CD4-positive, alpha-beta T cell (primary cell): ENCODE data around the gene EMB. TPM values are rescaled to one million over a fixed set of nuclear protein-coding genes. Genes with fewer than 3 reads are reported as not detected.
"Not testable (repeated sequence)": the region's sequence is repeated elsewhere in the genome, so short reads cannot be mapped to it uniquely, and the experiment has no call there.

ENCODE experiments used
- ATAC-seq: fragments of 200-7000 bp; cut with Tn5 transposase; one replicate; pipeline ENCODE4 v1.10.0; 2022; ENCODE audit warnings: mild to moderate bottlenecking; ENCODE audit not compliant: poor library complexity
- CTCF ChIA-PET: fragments of 350-600 bp; sonication (Branson Sonifier 250); formaldehyde crosslinking; loops from one replicate; lab custom pipeline; 2021; ENCODE audit warnings: antibody characterized with exemption, inconsistent platforms; lab: Charles Lee
- POLR2A ChIA-PET: fragments of 350-600 bp; sonication (Branson Sonifier 250); formaldehyde crosslinking; loops from one replicate; lab custom pipeline; 2021; ENCODE audit warnings: antibody characterized with exemption, inconsistent platforms; lab: Charles Lee
- DNase-seq, 14 experiments: peaks; one replicate each; pipeline ENCODE4 v3.0.0-alpha.2; 2013 to 2020; ENCODE audit warnings: mixed read lengths in 2 of 14
- H3K27ac ChIP-seq, 2 donors: one replicate each; pipeline versions ENCODE4 v1.5.1 to v1.7.0; 2013; ENCODE audit warnings: low read length in 2 of 2, low read depth in 1 of 2, mild to moderate bottlenecking in 1 of 2
- H3K27me3 ChIP-seq, 2 experiments: 1 replicate in 1 of 2; 2 replicates in 1 of 2; pipeline versions ENCODE4 v1.6.1 to v1.7.0; 2013; ENCODE audit warnings: low read length in 2 of 2, control low read depth in 1 of 2, mild to moderate bottlenecking in 1 of 2, moderate library complexity in 1 of 2; ENCODE audit not compliant: insufficient read depth in 2 of 2, control insufficient read depth in 1 of 2
- H3K36me3 ChIP-seq: one replicate; pipeline ENCODE4 v1.6.1; 2013; ENCODE audit warnings: low read length, control low read depth; ENCODE audit not compliant: insufficient read depth
- H3K4me1 ChIP-seq: one replicate; pipeline ENCODE4 v1.6.1; 2013; ENCODE audit warnings: low read length, control low read depth; ENCODE audit not compliant: insufficient read depth
- H3K4me3 ChIP-seq: one replicate; pipeline ENCODE4 v1.5.1; 2013; ENCODE audit warnings: mild to moderate bottlenecking, low read length, moderate library complexity
- H3K9me3 ChIP-seq, 2 experiments: 1 replicate in 1 of 2; 2 replicates in 1 of 2; pipeline versions ENCODE4 v1.6.1 to v1.7.0; 2013; ENCODE audit warnings: low read length in 2 of 2, mild to moderate bottlenecking in 2 of 2, control low read depth in 1 of 2, moderate library complexity in 1 of 2; ENCODE audit not compliant: control insufficient read depth in 1 of 2, insufficient read depth in 1 of 2
- H3K27ac Mint-ChIP-seq: one replicate; pipeline ENCODE4 v1.8.0; 2020; ENCODE audit warnings: mixed read lengths
- H3K27me3 Mint-ChIP-seq: one replicate; pipeline ENCODE4 v1.8.0; 2021; ENCODE audit warnings: mixed read lengths
- H3K36me3 Mint-ChIP-seq: one replicate; pipeline ENCODE4 v1.8.0; 2021; ENCODE audit warnings: low read depth, mixed read lengths
- H3K4me1 Mint-ChIP-seq: one replicate; pipeline ENCODE4 v1.8.0; 2021; ENCODE audit warnings: low read depth, mixed read lengths
- H3K4me3 Mint-ChIP-seq: one replicate; pipeline ENCODE4 v1.8.0; 2020; ENCODE audit warnings: mild to moderate bottlenecking, mixed read lengths
- H3K9me3 Mint-ChIP-seq: one replicate; pipeline ENCODE4 v1.8.0; 2020; ENCODE audit warnings: mixed read lengths
- intact Hi-C, 2 experiments: fragments of 100-400 bp; cut with DNase I in 1 of 2; cut with micrococcal nuclease in 1 of 2; formaldehyde crosslinking; loops; one replicate each; pipeline versions ENCODE4 v1.15.1 to v1.9.0; 2023 to 2025; cut with DNase I, micrococcal nuclease
- total RNA-seq, 174 experiments: library from RNA in 2 of 174; stranded (reverse) in 2 of 174; gene quantifications; one replicate each; pipeline ENCODE4 v1.2.3 and lab custom pipeline; 2021 to 2026
- TF ChIP-seq, protein P1 (sequence below): fragments of 200-600 bp; IDR thresholded peaks from one replicate; pipeline ENCODE4 v1.8.0; 2022; ENCODE audit warnings: antibody characterized with exemption, mild to moderate bottlenecking

Gene EMB
- total RNA-seq, 2 experiments from 2014 or later, result 131 to 133 TPM

DNA sequence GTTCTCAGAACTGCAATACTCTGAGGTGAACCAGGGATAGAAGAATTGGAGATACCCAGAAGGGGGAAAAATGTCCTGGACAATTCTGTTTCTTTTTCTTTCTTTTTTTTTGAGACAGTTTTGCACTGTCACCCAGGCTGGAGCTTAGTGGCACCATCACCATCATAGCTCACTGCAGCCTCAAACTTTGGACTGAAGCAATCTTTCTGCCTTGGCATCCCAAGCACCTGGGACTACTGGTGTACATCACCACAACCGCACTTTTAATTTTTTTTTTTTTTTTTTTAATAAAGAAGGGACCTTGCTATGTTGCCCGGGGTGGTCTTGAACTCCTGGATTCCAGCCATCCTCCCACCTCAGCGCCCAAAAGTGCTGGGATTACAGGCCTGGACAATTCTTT is 1.9 kb downstream of the EMB start:
- Histone ChIP-seq H3K4me1 (peaks cover 40% of the 10 kb centered on the region), H3K27ac (no peak overlapping the region), H3K36me3 (peaks cover 2% of the 10 kb centered on the region), H3K27me3 (no peaks in the 10 kb centered on the region), H3K4me3 (peak overlapping the region; percentile 67), H3K9me3 (no peaks in the 10 kb centered on the region)
- peaks cover 92% of the 10 kb centered on the region for H3K4me1 Mint-ChIP-seq
- H3K4me3 Mint-ChIP-seq, result peak overlapping the region; percentile 95
- no peaks in the 10 kb centered on the region for H3K9me3 Mint-ChIP-seq
- H3K27me3 Mint-ChIP-seq, result no peaks in the 10 kb centered on the region
- DNase-seq, result no peak
- ATAC-seq, result no peak
- intact Hi-C loops, result loop anchor here in 1 of 2 experiments (5.0 kb wide), 1 partner anchor 308 kb away; no protein-coding TSS in a partner anchor
- H3K27ac Mint-ChIP-seq, result peak overlapping the region; percentile 99
- H3K36me3 Mint-ChIP-seq, result peaks cover 33% of the 10 kb centered on the region
- TF ChIP-seq, protein P1, sequence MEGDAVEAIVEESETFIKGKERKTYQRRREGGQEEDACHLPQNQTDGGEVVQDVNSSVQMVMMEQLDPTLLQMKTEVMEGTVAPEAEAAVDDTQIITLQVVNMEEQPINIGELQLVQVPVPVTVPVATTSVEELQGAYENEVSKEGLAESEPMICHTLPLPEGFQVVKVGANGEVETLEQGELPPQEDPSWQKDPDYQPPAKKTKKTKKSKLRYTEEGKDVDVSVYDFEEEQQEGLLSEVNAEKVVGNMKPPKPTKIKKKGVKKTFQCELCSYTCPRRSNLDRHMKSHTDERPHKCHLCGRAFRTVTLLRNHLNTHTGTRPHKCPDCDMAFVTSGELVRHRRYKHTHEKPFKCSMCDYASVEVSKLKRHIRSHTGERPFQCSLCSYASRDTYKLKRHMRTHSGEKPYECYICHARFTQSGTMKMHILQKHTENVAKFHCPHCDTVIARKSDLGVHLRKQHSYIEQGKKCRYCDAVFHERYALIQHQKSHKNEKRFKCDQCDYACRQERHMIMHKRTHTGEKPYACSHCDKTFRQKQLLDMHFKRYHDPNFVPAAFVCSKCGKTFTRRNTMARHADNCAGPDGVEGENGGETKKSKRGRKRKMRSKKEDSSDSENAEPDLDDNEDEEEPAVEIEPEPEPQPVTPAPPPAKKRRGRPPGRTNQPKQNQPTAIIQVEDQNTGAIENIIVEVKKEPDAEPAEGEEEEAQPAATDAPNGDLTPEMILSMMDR, result no peak
- ChIA-PET POLR2A (interaction anchor here (0.7 to 3.7 kb wide), 3 partner anchors 11 to 376 kb away, joined by 4 to 28 read pairs (median 21); no protein-coding TSS in a partner anchor), CTCF (interaction anchor here (1.1 kb wide), 1 partner anchor 74 kb away, joined by 3 read pairs; no protein-coding TSS in a partner anchor)

DNA sequence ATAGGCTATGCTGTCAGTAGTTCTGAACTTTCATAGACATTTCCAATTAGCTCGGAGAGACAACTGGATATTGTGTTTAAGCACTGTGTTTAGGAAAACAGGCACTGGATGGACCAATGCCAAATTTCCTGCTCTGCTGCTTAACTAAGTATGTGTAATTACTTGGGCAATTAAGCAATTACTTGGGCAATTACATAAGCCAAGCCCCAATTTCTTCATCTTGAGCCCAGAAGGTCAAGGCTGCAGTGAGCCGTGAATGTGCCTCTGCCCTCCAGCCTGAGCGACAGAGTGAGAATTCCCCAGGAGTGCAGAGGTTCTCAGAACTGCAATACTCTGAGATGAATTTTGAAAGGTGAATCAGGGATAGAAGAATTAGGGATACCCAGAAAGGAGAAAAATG is 3.0 kb downstream of the EMB start:
- H3K4me3 ChIP-seq, POLR2A ChIA-PET, H3K36me3 ChIP-seq, ATAC-seq, DNase-seq, H3K27ac ChIP-seq, CTCF ChIA-PET, H3K9me3 ChIP-seq, H3K27me3 ChIP-seq, H3K9me3 Mint-ChIP-seq, H3K27me3 Mint-ChIP-seq: not testable (repeated sequence)
- Mint-ChIP-seq H3K4me1 (peaks cover 96% of the 10 kb centered on the region), H3K4me3 (peak overlapping the region; percentile 80), H3K27ac (peak overlapping the region; percentile 99), H3K36me3 (peaks cover 41% of the 10 kb centered on the region)
- H3K4me1 ChIP-seq, result peaks cover 45% of the 10 kb centered on the region
- intact Hi-C loops, result loop anchor here in 1 of 2 experiments (5.0 kb wide), 1 partner anchor 309 kb away; no protein-coding TSS in a partner anchor

- Mint-ChIP-seq H3K4me3 (peak overlapping the region; percentile 49), H3K27ac (peak overlapping the region; percentile 70), H3K4me1 (peaks cover 97% of the 10 kb centered on the region), H3K36me3 (peaks cover 26% of the 10 kb centered on the region), H3K27me3 (no peaks in the 10 kb centered on the region), H3K9me3 (no peaks in the 10 kb centered on the region)
- Histone ChIP-seq H3K4me1 (peaks cover 50% of the 10 kb centered on the region), H3K9me3 (no peaks in the 10 kb centered on the region), H3K27ac (no peak overlapping the region), H3K36me3 (peaks cover 7% of the 10 kb centered on the region), H3K4me3 (no peak overlapping the region), H3K27me3 (no peaks in the 10 kb centered on the region)
- POLR2A ChIA-PET, result interaction anchor here (1.8 kb wide), 1 partner anchor 19 kb away, joined by 6 read pairs; no protein-coding TSS in a partner anchor
- peak in 1 of 14 experiments; percentile 25 for DNase-seq
- CTCF ChIA-PET, result no interaction called here
- ATAC-seq, result peak; percentile 13
- intact Hi-C loops, result loop anchor here in 1 of 2 experiments (5.0 kb wide), 1 partner anchor 312 kb away; no protein-coding TSS in a partner anchor
- TF ChIP-seq, protein P1, result no peak
Measured at GRCh38 chr5:50435168-50435567, 5.9 kb downstream of the EMB start.

GRCh38 chr5:50431133-50431904 is 9.8 kb downstream of the EMB start:
- ChIA-PET POLR2A (interaction anchor here (1.2 to 1.3 kb wide), 2 partner anchors 10 to 21 kb away, joined by 3 to 4 read pairs; partner anchors contain the start of gene EMB), CTCF (interaction anchor here (0.6 to 1.8 kb wide), 2 partner anchors 9 to 14 kb away, joined by 3 to 16 read pairs; partner anchors contain the start of gene EMB)
- ATAC-seq, H3K27ac ChIP-seq, H3K27me3 Mint-ChIP-seq, DNase-seq, H3K9me3 ChIP-seq, H3K9me3 Mint-ChIP-seq, H3K4me3 ChIP-seq, H3K27me3 ChIP-seq: not testable (repeated sequence)
- H3K36me3 Mint-ChIP-seq, result peaks cover 45% of the 10 kb centered on the region
- Histone ChIP-seq H3K36me3 (peaks cover 23% of the 10 kb centered on the region), H3K4me1 (peaks cover 43% of the 10 kb centered on the region)
- H3K4me1 Mint-ChIP-seq, result peaks cover 92% of the 10 kb centered on the region
- intact Hi-C loops, result loop anchor here in 1 of 2 experiments (5.0 kb wide), 1 partner anchor 231 kb away; no protein-coding TSS in a partner anchor
- H3K27ac Mint-ChIP-seq, result peak overlapping the region; percentile 83
- H3K4me3 Mint-ChIP-seq, result peak overlapping the region; percentile 16

DNA sequence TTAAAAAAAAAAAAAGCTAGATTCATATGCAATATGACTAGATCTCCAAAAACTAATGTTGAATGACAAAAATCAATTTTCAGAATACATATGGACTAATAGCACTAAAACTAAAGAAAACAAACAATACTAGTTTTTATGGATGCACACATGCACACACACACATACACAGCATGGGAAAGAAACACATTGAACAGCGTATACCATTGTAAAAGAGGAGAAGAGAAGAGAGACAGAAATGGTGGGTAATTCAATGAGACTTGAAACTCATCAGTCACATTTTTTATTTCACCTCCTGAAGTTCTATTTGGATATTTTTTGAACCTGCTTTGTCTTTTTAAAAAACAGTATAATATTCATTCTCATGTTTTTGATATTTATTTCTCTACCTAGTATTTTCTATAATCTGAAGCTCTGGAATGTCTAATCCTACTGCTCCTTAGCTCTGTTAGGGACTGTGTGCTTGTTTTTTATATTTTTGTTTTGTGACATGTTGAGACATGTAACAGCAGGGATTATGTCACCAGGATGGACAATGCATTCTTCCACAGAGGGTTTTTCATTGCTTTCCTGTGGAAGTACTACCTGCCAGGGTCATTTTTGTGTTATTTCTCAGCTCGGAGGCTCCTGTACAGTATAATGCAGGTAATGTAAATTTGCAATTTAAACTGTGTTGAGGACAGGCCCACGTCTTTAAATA is 17.8 kb downstream of the EMB start:
- ATAC-seq, H3K4me1 ChIP-seq, DNase-seq, H3K27ac ChIP-seq, H3K4me3 ChIP-seq, CTCF ChIA-PET, H3K9me3 Mint-ChIP-seq, H3K9me3 ChIP-seq, H3K27me3 ChIP-seq, H3K4me3 Mint-ChIP-seq, H3K27me3 Mint-ChIP-seq: not testable (repeated sequence)
- peaks cover 77% of the 10 kb centered on the region for H3K36me3 Mint-ChIP-seq
- peaks cover 30% of the 10 kb centered on the region for H3K36me3 ChIP-seq
- POLR2A ChIA-PET, result interaction anchor here (1.6 kb wide), 1 partner anchor 18 kb away, joined by 4 read pairs; the partner anchor contains the start of gene EMB
- intact Hi-C loops, result loop anchor here in 1 of 2 experiments (5.0 kb wide), 1 partner anchor 319 kb away; no protein-coding TSS in a partner anchor
- H3K27ac Mint-ChIP-seq, result peak overlapping the region; percentile 38
- peaks cover 75% of the 10 kb centered on the region for H3K4me1 Mint-ChIP-seq
